A673 (cell line): Measurements from ENCODE around the gene MTHFD2L. TPM values are rescaled to one million over a fixed set of nuclear protein-coding genes. Genes with fewer than 3 reads are reported as not detected.

ENCODE experiments used
- BruUV-seq: library from RNA; stranded (reverse); fragments of 400-500 nt; replicated peaks from 2 replicates; lab custom pipeline; 2021; lab: Mats Ljungman, UMichigan
- CTCF ChIA-PET: fragments of 300-600 bp; sonication (Branson Sonifier 250); formaldehyde crosslinking; loops from one replicate; lab custom pipeline; 2022; ENCODE audit warnings: antibody characterized with exemption; lab: Charles Lee
- POLR2A ChIA-PET: fragments of 300-600 bp; sonication (Branson Sonifier 250); formaldehyde crosslinking; loops from one replicate; lab custom pipeline; 2022; ENCODE audit warnings: antibody characterized with exemption; ENCODE audit not compliant: low non-redundant PET; lab: Charles Lee
- DNase-seq: peaks from one replicate; pipeline ENCODE4 v3.0.0-alpha.2; 2015; ENCODE audit warnings: low spot score
- H3K27ac ChIP-seq: fragments of 200-600 bp; sonication (generic); 2 replicates; pipeline ENCODE4 v1.5.1; 2016; ENCODE audit warnings: mixed run types, low read depth, mild to moderate bottlenecking, mixed read lengths, antibody characterized with exemption, low read length; ENCODE audit not compliant: poor library complexity, severe bottlenecking
- H3K27me3 ChIP-seq: fragments of 200-600 bp; sonication (generic); replicated peaks from 2 replicates; pipeline ENCODE4 v1.6.1; 2017; ENCODE audit warnings: mixed run types, low read depth, mild to moderate bottlenecking, mixed read lengths, antibody characterized with exemption, low read length; ENCODE audit not compliant: insufficient read depth, poor library complexity
- H3K36me3 ChIP-seq: fragments of 200-600 bp; sonication (generic); 2 replicates; pipeline ENCODE4 v1.6.1; 2016; ENCODE audit warnings: mixed run types, mild to moderate bottlenecking, mixed read lengths, antibody characterized with exemption, low read length; ENCODE audit not compliant: insufficient read depth, poor library complexity, severe bottlenecking
- H3K4me1 ChIP-seq: fragments of 200-600 bp; sonication (generic); 2 replicates; pipeline ENCODE4 v1.6.1; 2017; ENCODE audit warnings: mixed run types, mild to moderate bottlenecking, mixed read lengths, antibody characterized with exemption, low read length; ENCODE audit not compliant: insufficient read depth, poor library complexity, severe bottlenecking
- H3K4me3 ChIP-seq: fragments of 200-600 bp; sonication (generic); 2 replicates; pipeline ENCODE4 v1.5.1; 2016; ENCODE audit warnings: low read depth, mixed run types, mild to moderate bottlenecking, mixed read lengths, low read length; ENCODE audit not compliant: poor library complexity, severe bottlenecking
- H3K9me3 ChIP-seq: fragments of 200-600 bp; sonication (generic); 2 replicates; pipeline ENCODE4 v1.6.1; 2016; ENCODE audit warnings: mixed run types, low read depth, mild to moderate bottlenecking, mixed read lengths, antibody characterized with exemption, low read length; ENCODE audit not compliant: poor library complexity, severe bottlenecking
- CTCF ChIP-seq: fragments of 300-800, 200-600 bp; sonication (generic); conservative IDR thresholded peaks from 2 replicates; pipeline ENCODE4 v1.5.1; 2017; ENCODE audit warnings: low read depth, mild to moderate bottlenecking, antibody characterized with exemption, low read length, moderate library complexity, mixed read lengths
- EZH2 ChIP-seq: fragments of 200-600 bp; sonication (generic); IDR thresholded peaks from 2 replicates; pipeline ENCODE4 v1.6.1; 2017; ENCODE audit warnings: borderline replicate concordance, low read depth, mild to moderate bottlenecking, mixed read lengths, antibody characterized with exemption, low read length; ENCODE audit not compliant: poor library complexity, severe bottlenecking
- intact Hi-C: fragments of 100-400 bp; cut with micrococcal nuclease; formaldehyde crosslinking; loops from one replicate; pipeline ENCODE4 v1.10.0; 2022; ENCODE audit not compliant: unreplicated experiment
- total RNA-seq: library from RNA; stranded (reverse); gene quantifications from 2 replicates; pipeline ENCODE4 v1.2.3, GENCODE V29; 2021

Gene MTHFD2L
- total RNA-seq, 1 experiment from 2014 or later = 11.4 TPM

- Histone ChIP-seq H3K4me3 (no peak overlapping the region), H3K9me3 (no peaks in the 10 kb centered on the region), H3K27ac (peak overlapping the region; percentile 28), H3K27me3 (no peaks in the 10 kb centered on the region), H3K4me1 (peaks cover 9% of the 10 kb centered on the region), H3K36me3 (no peaks in the 10 kb centered on the region)
- peak; percentile 80 for DNase-seq
- ChIA-PET CTCF (no interaction called here), POLR2A (no interaction called here)
- no TSS peak for BruUV-seq
- intact Hi-C loops = no loop called here
- TF ChIP-seq EZH2 (no peak), CTCF (no peak)
These were observed 73.1 kb downstream of the MTHFD2L start for GRCh38 chr4:74230902-74231499.

GRCh38 chr4:74235135-74235534, 77.2 kb downstream of the MTHFD2L start:
- Histone ChIP-seq H3K27me3 (no peaks in the 10 kb centered on the region), H3K27ac (no peak overlapping the region), H3K36me3 (no peaks in the 10 kb centered on the region), H3K4me1 (peaks cover 9% of the 10 kb centered on the region), H3K4me3 (no peak overlapping the region), H3K9me3 (no peaks in the 10 kb centered on the region)
- POLR2A ChIA-PET = no interaction called here
- CTCF ChIA-PET = no interaction called here
- no TSS peak for BruUV-seq
- TF ChIP-seq CTCF = no peak
- TF ChIP-seq EZH2 = no peak
- intact Hi-C loops = no loop called here
- DNase-seq = no peak

GRCh38 chr4:74237425-74237966, 79.6 kb downstream of the MTHFD2L start:
- intact Hi-C loops = no loop called here
- DNase-seq = no peak
- TF ChIP-seq EZH2 (no peak), CTCF (no peak)
- H3K4me1 ChIP-seq = no peaks in the 10 kb centered on the region
- no peaks in the 10 kb centered on the region for H3K27me3 ChIP-seq
- H3K4me3 ChIP-seq = no peak overlapping the region
- CTCF ChIA-PET = no interaction called here
- no TSS peak for BruUV-seq
- POLR2A ChIA-PET = no interaction called here
- H3K36me3 ChIP-seq = no peaks in the 10 kb centered on the region
- no peaks in the 10 kb centered on the region for H3K9me3 ChIP-seq
- H3K27ac ChIP-seq = no peak overlapping the region
